ENCODE measurements around the gene PMM2. TPM values are rescaled to one million over a fixed set of nuclear protein-coding genes. Genes with fewer than 3 reads are reported as not detected.

PMM2 gene
- total and polyA plus RNA-seq, 2 donors (not counting 3 experiments of a cell fraction or from before 2014, with no cell fraction given): 29.0 to 61.3 TPM

GRCh38 chr16:8858994-8859912 is 61.6 kb downstream of the PMM2 start:
- H3K79me2 ChIP-seq (ENCODE audit: control insufficient read depth, insufficient read depth, low read length): peaks cover 26% of the 10 kb centered on the region
- no peaks in the 10 kb centered on the region for H3K27me3 ChIP-seq (ENCODE audit: control insufficient read depth in 2 of 2, insufficient read depth in 2 of 2, low read length in 2 of 2)
- DNase-seq (ENCODE audit: low read depth, low spot score) (no peak), FAIRE-seq (no peak)
- ChIA-PET CTCF (interaction anchor here (0.7 to 0.9 kb wide), 2 partner anchors 21 kb away, joined by 3 to 4 read pairs; no protein-coding TSS in a partner anchor), POLR2A (no interaction called here)
- dilution Hi-C loops (cut with MboI; ENCODE audit: extremely low pct_ligation_motif_present, low sequenced_read_pairs): no loop called here
- H3K9me1 ChIP-seq (replicated peaks; ENCODE audit: control insufficient read depth, extremely low read depth, insufficient read depth, low read length): no peaks in the 10 kb centered on the region
- BruUV-seq (replicated peaks): no TSS peak
- no peak overlapping the region for H3K4me2 ChIP-seq (ENCODE audit: insufficient read depth, low read length)
- H3K36me3 ChIP-seq (ENCODE audit: control insufficient read depth in 2 of 2, extremely low read depth in 1 of 2, insufficient read depth in 2 of 2, low read length in 2 of 2): peaks cover 0 to 18% of the 10 kb centered on the region in 2 experiments
- intact Hi-C loops (cut with micrococcal nuclease): no loop called here
- no peaks in the 10 kb centered on the region for H3K9me3 ChIP-seq (replicated peaks; ENCODE audit: control insufficient read depth, insufficient read depth, low read length)
- H2AFZ ChIP-seq (ENCODE audit: low read depth, low read length): no peak overlapping the region
- no peak overlapping the region for H3K9ac ChIP-seq (replicated peaks; ENCODE audit: extremely low read depth, insufficient read depth, low read length)
- no peak for TF ChIP-seq MAX (IDR thresholded peaks at IDR 0.05; ENCODE audit: insufficient read depth, insufficient read length)
- no peak for TF ChIP-seq POLR2AphosphoS5 (IDR thresholded peaks at IDR 0.05; ENCODE audit: insufficient read depth, low read depth, low read length)
- TF ChIP-seq POLR2A (IDR thresholded peaks at IDR 0.05; ENCODE audit: low read depth, low read length): no peak
- TF ChIP-seq JUN (IDR thresholded peaks at IDR 0.05; ENCODE audit: borderline replicate concordance, insufficient read depth, insufficient read length, low read depth): no peak
- no peak for TF ChIP-seq FOS (IDR thresholded peaks at IDR 0.05; ENCODE audit: borderline replicate concordance, insufficient read depth, low read length)
- TF ChIP-seq EZH2 (IDR thresholded peaks at IDR 0.05; ENCODE audit: borderline replicate concordance, low read depth, low read length, severe bottlenecking): no peak
- H3K27ac ChIP-seq (ENCODE audit: insufficient read depth, low read depth, low read length): no peak overlapping the region
- no peaks in the 10 kb centered on the region for H4K20me1 ChIP-seq (replicated peaks; ENCODE audit: control insufficient read depth, extremely low read depth, insufficient read depth, low read length)
- peaks cover 12% of the 10 kb centered on the region for H3K4me1 ChIP-seq (ENCODE audit: control insufficient read depth, extremely low read depth, insufficient read depth, low read length)
- H3K4me3 ChIP-seq (replicated peaks in 1 of 3; ENCODE audit: insufficient read depth in 1 of 3, low read depth in 1 of 3, low read length in 3 of 3): no peak overlapping the region
